DND-41 (cell line): Measurements from ENCODE around the gene SCN9A.

Source experiments
- ATAC-seq: fragments of 200-7000 bp; cut with Tn5 transposase; 3 replicates; pipeline ENCODE4 v1.9.1; 2021; ENCODE audit warnings: low read depth; ENCODE audit not compliant: insufficient read depth
- DNase-seq: peaks from one replicate; pipeline ENCODE4 v3.0.0-alpha.2; 2020
- H2AFZ ChIP-seq: 2 replicates; pipeline ENCODE4 v1.6.0; 2012; ENCODE audit warnings: low read depth, low read length
- H3K27ac ChIP-seq: 2 replicates; pipeline ENCODE4 v1.5.1; 2012; ENCODE audit warnings: low read length, inconsistent platforms
- H3K27me3 ChIP-seq: fragments of 200-600 bp; sonication (generic); 2 replicates; pipeline ENCODE4 v1.6.0; 2012; ENCODE audit warnings: low read length, mild to moderate bottlenecking, inconsistent platforms; ENCODE audit not compliant: insufficient read depth, poor library complexity
- H3K36me3 ChIP-seq: 2 replicates; pipeline ENCODE4 v1.5.1; 2012; ENCODE audit warnings: low read length, inconsistent platforms; ENCODE audit not compliant: insufficient read depth
- H3K4me1 ChIP-seq: 2 replicates; pipeline ENCODE4 v1.5.1; 2012; ENCODE audit warnings: mild to moderate bottlenecking, low read length; ENCODE audit not compliant: insufficient read depth
- H3K4me2 ChIP-seq: 2 replicates; pipeline ENCODE4 v1.6.0; 2012; ENCODE audit warnings: mild to moderate bottlenecking, moderate library complexity, low read length, inconsistent platforms; ENCODE audit not compliant: insufficient read depth
- H3K4me3 ChIP-seq, 2 experiments: fragments of 200-600 bp in 1 of 2; shearing (Covaris generic) in 1 of 2; 2 replicates each; pipeline ENCODE4 v1.5.1; 2012 to 2016; ENCODE audit warnings: inconsistent platforms in 2 of 2, low read length in 2 of 2, mild to moderate bottlenecking in 2 of 2, low read depth in 1 of 2, moderate library complexity in 1 of 2
- H3K79me2 ChIP-seq: 2 replicates; pipeline ENCODE4 v1.6.0; 2012; ENCODE audit warnings: low read length, inconsistent platforms; ENCODE audit not compliant: insufficient read depth
- H3K9ac ChIP-seq: 2 replicates; pipeline ENCODE4 v1.6.0; 2012; ENCODE audit warnings: low read depth, mild to moderate bottlenecking, inconsistent platforms, low read length, moderate library complexity
- H3K9me3 ChIP-seq: 2 replicates; pipeline ENCODE4 v1.5.1; 2012; ENCODE audit warnings: low read length, moderate library complexity, mild to moderate bottlenecking, inconsistent platforms; ENCODE audit not compliant: insufficient read depth, severe bottlenecking
- H4K20me1 ChIP-seq: 2 replicates; pipeline ENCODE4 v1.6.0; 2012; ENCODE audit warnings: low read length; ENCODE audit not compliant: insufficient read depth
- CTCF ChIP-seq: IDR thresholded peaks from 2 replicates; pipeline ENCODE4 v1.5.1; 2012; ENCODE audit warnings: borderline replicate concordance, low read length, moderate library complexity, mild to moderate bottlenecking; ENCODE audit not compliant: poor library complexity, severe bottlenecking; ENCODE audit errors: extremely low read depth
- EZH2 ChIP-seq: IDR thresholded peaks from 3 replicates; pipeline ENCODE4 v1.6.1; 2012; ENCODE audit warnings: borderline replicate concordance, low read depth, mild to moderate bottlenecking, moderate library complexity, low read length, inconsistent platforms; ENCODE audit not compliant: severe bottlenecking

SCN9A gene

GRCh38 chr2:166341426-166341825, 34.3 kb downstream of the SCN9A start:
- Histone ChIP-seq H3K4me3 (no peak overlapping the region), H2AFZ (no peak overlapping the region), H3K9ac (no peak overlapping the region), H3K4me2 (no peak overlapping the region), H3K9me3 (no peaks in the 10 kb centered on the region), H3K79me2 (no peaks in the 10 kb centered on the region), H3K27me3 (no peaks in the 10 kb centered on the region), H4K20me1 (no peaks in the 10 kb centered on the region), H3K36me3 (no peaks in the 10 kb centered on the region), H3K27ac (no peak overlapping the region), H3K4me1 (no peaks in the 10 kb centered on the region)
- no peak for DNase-seq
- ATAC-seq, result no peak
- TF ChIP-seq CTCF, result no peak
- TF ChIP-seq EZH2, result no peak

GRCh38 chr2:166338831-166339339, 36.9 kb downstream of the SCN9A start:
- Histone ChIP-seq H3K27me3 (no peaks in the 10 kb centered on the region), H3K4me1 (no peaks in the 10 kb centered on the region), H2AFZ (no peak overlapping the region), H3K79me2 (no peaks in the 10 kb centered on the region), H3K4me3 (no peak overlapping the region), H3K9me3 (no peaks in the 10 kb centered on the region), H3K9ac (no peak overlapping the region), H3K27ac (no peak overlapping the region), H3K36me3 (no peaks in the 10 kb centered on the region), H4K20me1 (no peaks in the 10 kb centered on the region), H3K4me2 (no peak overlapping the region)
- ATAC-seq, result no peak
- DNase-seq, result no peak
- TF ChIP-seq EZH2, result no peak

GRCh38 chr2:166337932-166338331, 37.8 kb downstream of the SCN9A start:
- H2AFZ ChIP-seq, result no peak overlapping the region
- no peaks in the 10 kb centered on the region for H3K4me1 ChIP-seq
- no peak overlapping the region for H3K9ac ChIP-seq
- TF ChIP-seq EZH2, result no peak
- TF ChIP-seq CTCF, result no peak
- H3K36me3 ChIP-seq, result no peaks in the 10 kb centered on the region
- DNase-seq, result no peak
- H3K79me2 ChIP-seq, result no peaks in the 10 kb centered on the region
- no peak overlapping the region for H3K4me2 ChIP-seq
- H4K20me1 ChIP-seq, result no peaks in the 10 kb centered on the region
- no peak for ATAC-seq
- H3K9me3 ChIP-seq, result no peaks in the 10 kb centered on the region
- H3K4me3 ChIP-seq, result no peak overlapping the region
- H3K27me3 ChIP-seq, result no peaks in the 10 kb centered on the region
- H3K27ac ChIP-seq, result no peak overlapping the region

DNA sequence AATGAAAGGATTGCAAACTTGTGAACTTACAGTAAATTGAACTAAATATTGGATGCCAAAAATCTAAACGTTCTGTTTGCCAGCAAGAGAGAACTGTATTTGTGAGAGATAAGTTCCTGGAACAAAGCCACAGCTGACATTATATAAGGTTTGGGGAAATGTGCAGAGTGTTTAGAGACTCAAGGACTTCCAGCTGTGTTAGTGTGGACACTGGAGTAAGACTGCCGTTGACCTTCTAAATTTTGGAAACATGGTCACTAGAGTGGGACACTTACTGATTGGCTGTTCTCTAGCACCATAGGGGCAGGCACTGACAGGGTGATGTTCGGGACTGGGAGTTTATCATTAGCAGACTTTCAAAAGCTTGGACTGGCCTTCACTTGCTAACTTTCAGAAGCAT, 40.5 kb downstream of the SCN9A start:
- no peaks in the 10 kb centered on the region for H3K36me3 ChIP-seq
- no peak overlapping the region for H2AFZ ChIP-seq
- H3K4me3 ChIP-seq, result no peak overlapping the region
- no peaks in the 10 kb centered on the region for H4K20me1 ChIP-seq
- H3K9ac ChIP-seq, result no peak overlapping the region
- H3K4me1 ChIP-seq, result no peaks in the 10 kb centered on the region
- TF ChIP-seq EZH2 (no peak), CTCF (no peak)
- no peak for ATAC-seq
- H3K9me3 ChIP-seq, result no peaks in the 10 kb centered on the region
- DNase-seq, result no peak
- H3K4me2 ChIP-seq, result no peak overlapping the region
- no peaks in the 10 kb centered on the region for H3K79me2 ChIP-seq
- H3K27me3 ChIP-seq, result no peaks in the 10 kb centered on the region
- no peak overlapping the region for H3K27ac ChIP-seq
